HL-60 (cell line): ENCODE results near the gene OSBP2.

Experiments
- DNase-seq, 2 experiments: peaks; one replicate each; pipeline ENCODE4 v3.0.0-alpha.2; 2010 to 2020; ENCODE audit warnings: low read depth in 1 of 2, low spot score in 1 of 2
- H3K27ac ChIP-seq: fragments of 250-450 bp; sonication (Bioruptor Pico); replicated peaks from 2 replicates; pipeline ENCODE4 v1.5.1; 2020; ENCODE audit warnings: mild to moderate bottlenecking, moderate library complexity
- H3K27me3 ChIP-seq: fragments of 250-450 bp; sonication (Bioruptor Pico); 2 replicates; pipeline ENCODE4 v1.5.1; 2021; ENCODE audit warnings: mild to moderate bottlenecking, moderate library complexity; ENCODE audit not compliant: insufficient read depth, poor library complexity, severe bottlenecking
- H3K4me3 ChIP-seq: replicated peaks from 2 replicates; pipeline ENCODE4 v1.5.1; 2011; ENCODE audit warnings: mild to moderate bottlenecking, control low read depth, low read length; ENCODE audit not compliant: insufficient read depth
- CTCF ChIP-seq: IDR thresholded peaks from one replicate; pipeline ENCODE4 v1.5.1; 2011; ENCODE audit warnings: low read length, control low read depth, inconsistent platforms; ENCODE audit not compliant: insufficient read depth
- GABPA ChIP-seq: IDR thresholded peaks from 2 replicates; pipeline ENCODE4 v1.6.1; 2012; ENCODE audit warnings: low read depth
- POLR2AphosphoS5 ChIP-seq: IDR thresholded peaks from 2 replicates; pipeline ENCODE4 v1.6.1; 2012; ENCODE audit warnings: low read depth
- SPI1 ChIP-seq: IDR thresholded peaks from 2 replicates; pipeline ENCODE4 v1.6.1; 2012; ENCODE audit warnings: low read depth, mild to moderate bottlenecking, borderline replicate concordance
- TF ChIP-seq, protein P1 (sequence below): IDR thresholded peaks from 2 replicates; pipeline ENCODE4 v1.6.1; 2012; ENCODE audit warnings: low read depth; ENCODE audit not compliant: insufficient replicate concordance

OSBP2 gene

GRCh38 chr22:30847583-30847982 is 152.9 kb downstream of the OSBP2 start:
- no peak for DNase-seq
- TF ChIP-seq CTCF (no peak), GABPA (no peak), SPI1 (no peak), POLR2AphosphoS5 (no peak)
- TF ChIP-seq, protein P1, sequence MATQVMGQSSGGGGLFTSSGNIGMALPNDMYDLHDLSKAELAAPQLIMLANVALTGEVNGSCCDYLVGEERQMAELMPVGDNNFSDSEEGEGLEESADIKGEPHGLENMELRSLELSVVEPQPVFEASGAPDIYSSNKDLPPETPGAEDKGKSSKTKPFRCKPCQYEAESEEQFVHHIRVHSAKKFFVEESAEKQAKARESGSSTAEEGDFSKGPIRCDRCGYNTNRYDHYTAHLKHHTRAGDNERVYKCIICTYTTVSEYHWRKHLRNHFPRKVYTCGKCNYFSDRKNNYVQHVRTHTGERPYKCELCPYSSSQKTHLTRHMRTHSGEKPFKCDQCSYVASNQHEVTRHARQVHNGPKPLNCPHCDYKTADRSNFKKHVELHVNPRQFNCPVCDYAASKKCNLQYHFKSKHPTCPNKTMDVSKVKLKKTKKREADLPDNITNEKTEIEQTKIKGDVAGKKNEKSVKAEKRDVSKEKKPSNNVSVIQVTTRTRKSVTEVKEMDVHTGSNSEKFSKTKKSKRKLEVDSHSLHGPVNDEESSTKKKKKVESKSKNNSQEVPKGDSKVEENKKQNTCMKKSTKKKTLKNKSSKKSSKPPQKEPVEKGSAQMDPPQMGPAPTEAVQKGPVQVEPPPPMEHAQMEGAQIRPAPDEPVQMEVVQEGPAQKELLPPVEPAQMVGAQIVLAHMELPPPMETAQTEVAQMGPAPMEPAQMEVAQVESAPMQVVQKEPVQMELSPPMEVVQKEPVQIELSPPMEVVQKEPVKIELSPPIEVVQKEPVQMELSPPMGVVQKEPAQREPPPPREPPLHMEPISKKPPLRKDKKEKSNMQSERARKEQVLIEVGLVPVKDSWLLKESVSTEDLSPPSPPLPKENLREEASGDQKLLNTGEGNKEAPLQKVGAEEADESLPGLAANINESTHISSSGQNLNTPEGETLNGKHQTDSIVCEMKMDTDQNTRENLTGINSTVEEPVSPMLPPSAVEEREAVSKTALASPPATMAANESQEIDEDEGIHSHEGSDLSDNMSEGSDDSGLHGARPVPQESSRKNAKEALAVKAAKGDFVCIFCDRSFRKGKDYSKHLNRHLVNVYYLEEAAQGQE: no peak
- Histone ChIP-seq H3K27ac (no peak overlapping the region), H3K27me3 (peaks cover 2% of the 10 kb centered on the region), H3K4me3 (no peak overlapping the region)

- TF ChIP-seq, protein P1: no peak
- no peak for TF ChIP-seq SPI1
- Histone ChIP-seq H3K27ac (no peak overlapping the region), H3K27me3 (no peaks in the 10 kb centered on the region), H3K4me3 (no peak overlapping the region)
- DNase-seq: no peak
Measured at GRCh38 chr22:30855266-30855665, 160.6 kb downstream of the OSBP2 start.

DNA sequence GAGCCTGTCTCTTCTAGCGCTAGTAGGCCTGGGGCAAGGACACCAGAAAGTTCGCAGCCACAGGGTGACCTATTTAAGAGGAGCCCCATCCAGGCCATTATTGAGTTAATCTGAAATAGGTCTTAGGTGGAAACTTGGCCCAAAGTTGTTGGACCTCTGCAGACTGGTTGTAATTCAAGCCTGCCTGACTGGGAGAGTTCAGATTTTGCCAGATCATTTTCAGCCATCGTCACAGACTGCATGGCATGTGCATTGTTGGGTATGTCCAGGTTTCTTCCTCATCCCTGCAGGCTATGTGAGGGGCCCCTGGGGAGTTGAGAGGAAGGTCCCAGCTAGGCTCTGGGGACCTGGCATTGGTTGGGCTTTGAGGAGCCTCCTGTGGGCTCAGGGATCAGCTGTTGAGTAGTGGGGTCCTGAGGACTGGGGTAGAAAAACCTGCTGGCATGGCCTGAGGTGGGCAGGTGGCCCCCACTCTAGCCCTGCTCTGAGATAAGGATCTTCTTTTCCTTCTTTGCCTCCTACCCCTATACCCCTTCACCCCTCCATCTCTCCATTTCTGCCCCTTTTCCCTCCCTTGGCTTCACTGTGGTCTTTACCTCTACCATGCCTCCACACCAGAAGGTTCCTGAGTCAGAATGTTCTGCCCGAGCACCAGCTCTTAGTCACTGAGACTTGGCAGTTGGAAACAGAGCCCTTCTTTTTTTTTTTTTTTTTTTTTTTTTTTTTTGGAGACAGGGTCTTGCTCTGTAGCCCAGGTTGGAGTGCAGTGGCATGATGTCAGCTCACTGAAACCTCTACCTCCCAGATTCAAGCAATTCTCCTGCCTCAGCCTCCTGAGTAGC is 161.2 kb downstream of the OSBP2 start:
- no peak overlapping the region for H3K27ac ChIP-seq
- no peak overlapping the region for H3K4me3 ChIP-seq
- no peaks in the 10 kb centered on the region for H3K27me3 ChIP-seq
- DNase-seq: no peak
- TF ChIP-seq SPI1 (no peak), GABPA (no peak), POLR2AphosphoS5 (no peak), CTCF (no peak)
- TF ChIP-seq, protein P1: no peak
